ENCODE results near the gene OR4F17. TPM values are rescaled to one million over a fixed set of nuclear protein-coding genes. Genes with fewer than 3 reads are reported as not detected.

Gene OR4F17
- total and polyA plus RNA-seq, 2 donors (not counting 1 experiment from before 2014, with no cell fraction given) = not detected

Other genes starting within 250 kb of the OR4F17 start
- gene PLPP2, start 184.3 kb downstream of the OR4F17 start, total RNA-seq = 0.10 and 0.37 TPM in 2 replicates
- gene PLPP2, start 184.3 kb downstream of the OR4F17 start, polyA plus RNA-seq = 0.17 and 1.3 TPM in 2 replicates
- gene MIER2, start 237.7 kb downstream of the OR4F17 start, total RNA-seq = 14.0 and 19.7 TPM in 2 replicates
- gene MIER2, start 237.7 kb downstream of the OR4F17 start, polyA plus RNA-seq = 10.5 and 16.9 TPM in 2 replicates

Measured in B cell (primary cell).